Forelimb muscle (tissue), 1 donor: ENCODE data around the gene VMP1. TPM values are rescaled to one million over a fixed set of nuclear protein-coding genes. Genes with fewer than 3 reads are reported as not detected.
"Not testable (repeated sequence)": the region's sequence is repeated elsewhere in the genome, so short reads cannot be mapped to it uniquely, and the experiment has no call there.

Experiments used
- DNase-seq: peaks from one replicate; pipeline ENCODE4 v3.0.0-alpha.2; 2013; ENCODE audit warnings: low read depth
- polyA plus RNA-seq: library from polyadenylated mRNA; unstranded; fragments of 120-200 nt; gene quantifications from one replicate; pipeline ENCODE4 v1.2.1, GENCODE V29; 2013; ENCODE audit not compliant: insufficient read length

Gene VMP1
- polyA plus RNA-seq, 1 donor = 43.6 TPM

- DNase-seq = peak; percentile 88
Observed at GRCh38 chr17:59753522-59754467, 46.3 kb downstream of the VMP1 start.

- no peak for DNase-seq
Observed at GRCh38 chr17:59754552-59754951, 47.1 kb downstream of the VMP1 start.

- DNase-seq = not testable (repeated sequence)
Observed at GRCh38 chr17:59755069-59755468, 47.6 kb downstream of the VMP1 start.

- DNase-seq = no peak
Observed at GRCh38 chr17:59756236-59756818, 48.9 kb downstream of the VMP1 start.

- DNase-seq = no peak
Observed at GRCh38 chr17:59757043-59757442, 49.6 kb downstream of the VMP1 start.

GRCh38 chr17:59757470-59757869 is 50.0 kb downstream of the VMP1 start:
- no peak for DNase-seq

GRCh38 chr17:59757881-59758385 is 50.5 kb downstream of the VMP1 start:
- DNase-seq = no peak

GRCh38 chr17:59758998-59759651 is 51.7 kb downstream of the VMP1 start:
- DNase-seq = not testable (repeated sequence)

GRCh38 chr17:59760160-59760559 is 52.7 kb downstream of the VMP1 start:
- no peak for DNase-seq

GRCh38 chr17:59761385-59762048 is 54.1 kb downstream of the VMP1 start:
- no peak for DNase-seq

- no peak for DNase-seq
Observed at GRCh38 chr17:59762049-59762823, 54.8 kb downstream of the VMP1 start.

- DNase-seq = no peak
Observed at GRCh38 chr17:59762824-59763374, 55.4 kb downstream of the VMP1 start.

- no peak for DNase-seq
Observed at GRCh38 chr17:59763861-59764260, 56.4 kb downstream of the VMP1 start.

GRCh38 chr17:59764292-59764741 is 56.9 kb downstream of the VMP1 start:
- no peak for DNase-seq

- no peak for DNase-seq
Observed at GRCh38 chr17:59765038-59765437, 57.6 kb downstream of the VMP1 start.

GRCh38 chr17:59766491-59766890 is 59.0 kb downstream of the VMP1 start:
- no peak for DNase-seq

GRCh38 chr17:59767176-59767575 is 59.7 kb downstream of the VMP1 start:
- DNase-seq = no peak

GRCh38 chr17:59769887-59770286 is 62.4 kb downstream of the VMP1 start:
- DNase-seq = no peak

- no peak for DNase-seq
Observed at GRCh38 chr17:59771093-59771492, 63.6 kb downstream of the VMP1 start.

GRCh38 chr17:59775786-59776350 is 68.4 kb downstream of the VMP1 start:
- DNase-seq = no peak
